Measurements from ENCODE around the gene CDH13. TPM values are rescaled to one million over a fixed set of nuclear protein-coding genes. Genes with fewer than 3 reads are reported as not detected.

The CDH13 gene
- total RNA-seq, 4 donors from 2014 or later: 12.5 to 35.9 (median 22.1) TPM

GRCh38 chr16:83626204-83626603 is 999.4 kb downstream of the CDH13 start:
- ATAC-seq (ENCODE audit: low FRiP score) (no peak), DNase-seq (ENCODE audit: low spot score) (no peak)
- TF ChIP-seq CTCF (IDR thresholded peaks at IDR 0.05): no peak

GRCh38 chr16:83626676-83627075 is 999.9 kb downstream of the CDH13 start:
- no peak for TF ChIP-seq CTCF (IDR thresholded peaks at IDR 0.05)
- DNase-seq (ENCODE audit: low spot score): no peak

GRCh38 chr16:83627996-83628395 is 1001.2 kb downstream of the CDH13 start:
- DNase-seq (ENCODE audit: low spot score): no peak
- no peak for TF ChIP-seq CTCF (IDR thresholded peaks at IDR 0.05)
- ATAC-seq (ENCODE audit: low FRiP score): no peak

More at GRCh38 chr16:83626676-83627075, 999.9 kb downstream of the CDH13 start:
- ATAC-seq (ENCODE audit: low FRiP score): no peak

- no peak for TF ChIP-seq CTCF (IDR thresholded peaks at IDR 0.05)
- DNase-seq (ENCODE audit: low spot score) (no peak), ATAC-seq (ENCODE audit: low FRiP score) (no peak)
These were observed 1002.7 kb downstream of the CDH13 start for GRCh38 chr16:83629426-83629825.

- no peak for DNase-seq (ENCODE audit: low spot score)
- no peak for ATAC-seq (ENCODE audit: low FRiP score)
- no peak for TF ChIP-seq CTCF (IDR thresholded peaks at IDR 0.05)
These were observed 1003.1 kb downstream of the CDH13 start for GRCh38 chr16:83629836-83630235.

- ATAC-seq (ENCODE audit: low FRiP score) (no peak), DNase-seq (ENCODE audit: low spot score) (no peak)
- TF ChIP-seq CTCF (IDR thresholded peaks at IDR 0.05): no peak
These were observed 1004.2 kb downstream of the CDH13 start for GRCh38 chr16:83630979-83631378.

GRCh38 chr16:83633286-83633685 is 1006.5 kb downstream of the CDH13 start:
- no peak for ATAC-seq (ENCODE audit: low FRiP score)
- DNase-seq (ENCODE audit: low spot score): no peak
- no peak for TF ChIP-seq CTCF (IDR thresholded peaks at IDR 0.05)
